Measurements from ENCODE around the gene PCDHGA12. TPM values are rescaled to one million over a fixed set of nuclear protein-coding genes. Genes with fewer than 3 reads are reported as not detected.

Gene PCDHGA12
- total and polyA plus RNA-seq, 10 of the 15 experiments (the other 5 are each of a cell fraction or from before 2014, with no cell fraction given): 0.04 to 0.79 (median 0.36) TPM; not detected in 2

DNA sequence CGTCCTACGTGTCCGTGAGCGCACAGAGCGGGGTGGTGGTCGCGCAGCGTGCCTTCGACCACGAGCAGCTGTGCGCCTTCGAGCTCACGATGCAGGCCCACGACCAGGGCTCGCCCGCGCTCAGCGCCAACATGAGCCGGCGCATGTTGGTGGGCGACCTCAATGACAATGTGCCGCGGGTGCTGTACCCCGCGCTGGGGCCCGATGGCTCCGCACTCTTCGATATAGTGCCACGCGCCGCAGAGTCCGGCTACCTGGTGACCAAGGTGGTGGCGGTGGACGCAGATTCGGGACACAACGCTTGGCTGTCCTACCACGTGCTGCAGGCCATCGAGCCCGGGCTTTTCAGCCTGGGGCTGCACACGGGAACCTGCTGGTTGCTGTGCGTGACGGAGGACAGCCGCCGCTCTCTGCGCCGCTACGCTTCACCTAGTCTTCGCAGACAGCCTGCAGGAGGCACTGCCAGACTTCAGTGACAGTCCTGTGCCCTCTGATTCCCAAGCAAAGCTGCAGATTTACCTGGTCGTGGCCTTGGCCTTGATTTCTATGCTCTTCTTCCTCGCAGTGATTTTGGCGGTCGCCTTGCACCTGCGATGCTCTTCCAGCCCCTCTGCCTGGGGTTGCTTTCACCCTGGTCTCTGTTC is 2.4 kb upstream of the PCDHGA12 start:
- no peak for DNase-seq (ENCODE audit: low read depth, low spot score)
- CTCF ChIA-PET: interaction anchor here (1.1 to 4.2 kb wide), 5 partner anchors 15 to 136 kb away, joined by 3 to 61 read pairs (median 3); partner anchors contain the start of genes PCDHGA10 and PCDHGC3
- in situ Hi-C loops (cut with MboI) (no loop called here), intact Hi-C loops (cut with micrococcal nuclease; ENCODE audit: unreplicated experiment) (no loop called here)
- Histone ChIP-seq H3K79me2 (ENCODE audit: control insufficient read depth, insufficient read depth, low read length) (no peaks in the 10 kb centered on the region), H3K4me2 (ENCODE audit: control insufficient read depth, insufficient read depth) (no peak overlapping the region), H3K9ac (ENCODE audit: control insufficient read depth, insufficient read depth, low read length) (no peak overlapping the region), H3K4me3 (no peak overlapping the region), H3K9me3 (replicated peaks; ENCODE audit: control insufficient read depth, insufficient read depth, low read length) (peaks cover 23% of the 10 kb centered on the region; the same call in 2 of the 3 replicates), H3K27me3 (replicated peaks in 1 of 2; ENCODE audit: control insufficient read depth in 2 of 2, insufficient read depth in 2 of 2, low read length in 1 of 2) (no peaks in the 10 kb centered on the region; a peak in 1 of 4 replicates), H3K36me3 (ENCODE audit: control insufficient read depth in 2 of 2, insufficient read depth in 2 of 2, low read length in 1 of 2) (no peaks in the 10 kb centered on the region), H2AFZ (ENCODE audit: control insufficient read depth, low read depth, low read length) (no peak overlapping the region), H4K20me1 (ENCODE audit: control insufficient read depth, insufficient read depth) (no peaks in the 10 kb centered on the region), H3K27ac (ENCODE audit: control insufficient read depth, insufficient read depth) (no peak overlapping the region), H3K4me1 (ENCODE audit: control insufficient read depth, insufficient read depth, low read length) (no peaks in the 10 kb centered on the region; the same call in 1 of the 2 replicates)
- no peak for ATAC-seq
- POLR2A ChIA-PET: no interaction called here
- no peak for FAIRE-seq
- SMC1A ChIA-PET (ENCODE audit: uncharacterized antibody, unreplicated experiment): interaction anchor here (0.7 to 1.5 kb wide), 4 partner anchors 10 to 183 kb away, joined by 3 to 4 read pairs (median 3); partner anchors contain the start of genes PCDHB15 and PCDHGB7
- TF ChIP-seq POU2F2 (IDR thresholded peaks at IDR 0.05; ENCODE audit: borderline replicate concordance, low read depth, low read length) (no peak), CEBPB (IDR thresholded peaks at IDR 0.05; ENCODE audit: borderline replicate concordance in 1 of 2, low read depth in 2 of 2, low read length in 2 of 2) (no peak), ZNF687 (IDR thresholded peaks at IDR 0.05) (no peak), KDM1A (IDR thresholded peaks at IDR 0.05; ENCODE audit: borderline replicate concordance) (no peak), NR2C1 (IDR thresholded peaks at IDR 0.05) (no peak), ASH2L (IDR thresholded peaks at IDR 0.05; ENCODE audit: borderline replicate concordance, low read depth) (no peak), BACH1 (IDR thresholded peaks at IDR 0.05; ENCODE audit: borderline replicate concordance) (no peak), EED (IDR thresholded peaks at IDR 0.05; ENCODE audit: low read depth) (no peak), CBX5 (IDR thresholded peaks at IDR 0.05; ENCODE audit: low read depth) (no peak), IKZF1 (conservative IDR thresholded peaks at IDR 0.05) (no peak), SIX5 (IDR thresholded peaks at IDR 0.05; ENCODE audit: low read depth, low read length, severe bottlenecking) (no peak), PAX8 (IDR thresholded peaks at IDR 0.05) (no peak), FOXK2 (IDR thresholded peaks at IDR 0.05) (no peak), ZBTB4 (CRISPR knock-in tag; IDR thresholded peaks at IDR 0.05) (no peak), EGR1 (IDR thresholded peaks at IDR 0.05; ENCODE audit: borderline replicate concordance in 1 of 2, low read depth in 2 of 2, low read length in 2 of 2) (no peak), LARP7 (IDR thresholded peaks at IDR 0.05) (no peak)
- TF ChIP-seq, protein P1, sequence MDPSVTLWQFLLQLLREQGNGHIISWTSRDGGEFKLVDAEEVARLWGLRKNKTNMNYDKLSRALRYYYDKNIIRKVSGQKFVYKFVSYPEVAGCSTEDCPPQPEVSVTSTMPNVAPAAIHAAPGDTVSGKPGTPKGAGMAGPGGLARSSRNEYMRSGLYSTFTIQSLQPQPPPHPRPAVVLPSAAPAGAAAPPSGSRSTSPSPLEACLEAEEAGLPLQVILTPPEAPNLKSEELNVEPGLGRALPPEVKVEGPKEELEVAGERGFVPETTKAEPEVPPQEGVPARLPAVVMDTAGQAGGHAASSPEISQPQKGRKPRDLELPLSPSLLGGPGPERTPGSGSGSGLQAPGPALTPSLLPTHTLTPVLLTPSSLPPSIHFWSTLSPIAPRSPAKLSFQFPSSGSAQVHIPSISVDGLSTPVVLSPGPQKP (IDR thresholded peaks at IDR 0.05; ENCODE audit: low read depth, low read length): no peak
- BruUV-seq (replicated peaks): no TSS peak
- WGBS (ENCODE audit: insufficient coverage, insufficient replicate concordance, low lambda C conversion rate, missing lambda C conversion rate): 97% methylated on average over 52 of the region's 53 CpGs
- RAD21 ChIA-PET (ENCODE audit: unreplicated experiment): no interaction called here

Data from GM12878 (cell line).